T-helper 2 cell treated with Interferon-gamma antibody and Interleukin-4, amounts not matched to agents 5 μg/mL and 100 μg/mL, for 36 hours (primary cell): ENCODE data around the gene SLC46A2.

ENCODE experiments used
- DNase-seq: peaks from one replicate; pipeline ENCODE4 v3.0.0; 2021; ENCODE audit warnings: low spot score
- H3K27ac Mint-ChIP-seq: one replicate; pipeline ENCODE4 v1.8.0; 2021; ENCODE audit warnings: mild to moderate bottlenecking, mixed read lengths
- H3K27me3 Mint-ChIP-seq: one replicate; pipeline ENCODE4 v1.8.0; 2021; ENCODE audit warnings: low read depth, mixed read lengths
- H3K36me3 Mint-ChIP-seq: one replicate; pipeline ENCODE4 v1.8.0; 2021; ENCODE audit warnings: low read depth, mixed read lengths
- H3K4me1 Mint-ChIP-seq: one replicate; pipeline ENCODE4 v1.8.0; 2021; ENCODE audit warnings: low read depth, mixed read lengths
- H3K4me3 Mint-ChIP-seq: one replicate; pipeline ENCODE4 v1.8.0; 2022; ENCODE audit warnings: mild to moderate bottlenecking, moderate library complexity, mixed read lengths
- H3K9me3 Mint-ChIP-seq: one replicate; pipeline ENCODE4 v1.8.0; 2021; ENCODE audit warnings: mixed read lengths

Gene SLC46A2

GRCh38 chr9:112873773-112874405 lies 16.8 kb downstream of the SLC46A2 start:
- H3K27ac Mint-ChIP-seq = no peak overlapping the region

GRCh38 chr9:112872019-112872418 lies 18.7 kb downstream of the SLC46A2 start:
- no peaks in the 10 kb centered on the region for H3K27me3 Mint-ChIP-seq
- H3K36me3 Mint-ChIP-seq = no peaks in the 10 kb centered on the region
- no peak overlapping the region for H3K27ac Mint-ChIP-seq
- DNase-seq = no peak
- no peak overlapping the region for H3K4me3 Mint-ChIP-seq
- H3K4me1 Mint-ChIP-seq = no peaks in the 10 kb centered on the region
- H3K9me3 Mint-ChIP-seq = no peaks in the 10 kb centered on the region

More at GRCh38 chr9:112873773-112874405, 16.8 kb downstream of the SLC46A2 start:
- Mint-ChIP-seq H3K4me3 (no peak overlapping the region), H3K27me3 (no peaks in the 10 kb centered on the region), H3K4me1 (no peaks in the 10 kb centered on the region), H3K36me3 (no peaks in the 10 kb centered on the region), H3K9me3 (no peaks in the 10 kb centered on the region)
- no peak for DNase-seq

GRCh38 chr9:112870556-112870955 lies 20.1 kb downstream of the SLC46A2 start:
- no peaks in the 10 kb centered on the region for H3K27me3 Mint-ChIP-seq
- no peak overlapping the region for H3K27ac Mint-ChIP-seq
- no peaks in the 10 kb centered on the region for H3K36me3 Mint-ChIP-seq
- DNase-seq = no peak
- H3K4me3 Mint-ChIP-seq = no peak overlapping the region
- no peaks in the 10 kb centered on the region for H3K9me3 Mint-ChIP-seq
- no peaks in the 10 kb centered on the region for H3K4me1 Mint-ChIP-seq

- DNase-seq = no peak
- Mint-ChIP-seq H3K36me3 (no peaks in the 10 kb centered on the region), H3K4me1 (no peaks in the 10 kb centered on the region), H3K9me3 (no peaks in the 10 kb centered on the region), H3K27ac (no peak overlapping the region), H3K27me3 (no peaks in the 10 kb centered on the region), H3K4me3 (no peak overlapping the region)
These were observed 20.8 kb downstream of the SLC46A2 start for GRCh38 chr9:112869917-112870316.

- Mint-ChIP-seq H3K4me3 (no peak overlapping the region), H3K36me3 (no peaks in the 10 kb centered on the region), H3K9me3 (no peaks in the 10 kb centered on the region), H3K27ac (no peak overlapping the region), H3K4me1 (no peaks in the 10 kb centered on the region), H3K27me3 (no peaks in the 10 kb centered on the region)
- no peak for DNase-seq
These were observed 21.6 kb downstream of the SLC46A2 start for GRCh38 chr9:112869041-112869529.

- no peak for DNase-seq
- Mint-ChIP-seq H3K9me3 (no peaks in the 10 kb centered on the region), H3K27ac (no peak overlapping the region), H3K27me3 (no peaks in the 10 kb centered on the region), H3K36me3 (no peaks in the 10 kb centered on the region), H3K4me3 (no peak overlapping the region), H3K4me1 (peaks cover 2% of the 10 kb centered on the region)
These were observed 22.2 kb downstream of the SLC46A2 start for GRCh38 chr9:112868461-112868860.

GRCh38 chr9:112867275-112867991 lies 23.2 kb downstream of the SLC46A2 start:
- Mint-ChIP-seq H3K9me3 (no peaks in the 10 kb centered on the region), H3K27me3 (no peaks in the 10 kb centered on the region), H3K4me1 (peaks cover 7% of the 10 kb centered on the region), H3K27ac (no peak overlapping the region), H3K4me3 (no peak overlapping the region), H3K36me3 (no peaks in the 10 kb centered on the region)
- peak; percentile 8 for DNase-seq

- Mint-ChIP-seq H3K9me3 (no peaks in the 10 kb centered on the region), H3K36me3 (no peaks in the 10 kb centered on the region), H3K4me1 (peaks cover 9% of the 10 kb centered on the region), H3K27me3 (no peaks in the 10 kb centered on the region), H3K27ac (no peak overlapping the region), H3K4me3 (no peak overlapping the region)
- DNase-seq = no peak
These were observed 23.9 kb downstream of the SLC46A2 start for GRCh38 chr9:112866662-112867274.

- no peak overlapping the region for H3K4me3 Mint-ChIP-seq
- no peak overlapping the region for H3K27ac Mint-ChIP-seq
- H3K4me1 Mint-ChIP-seq = peaks cover 9% of the 10 kb centered on the region
- no peaks in the 10 kb centered on the region for H3K27me3 Mint-ChIP-seq
- H3K9me3 Mint-ChIP-seq = no peaks in the 10 kb centered on the region
- no peaks in the 10 kb centered on the region for H3K36me3 Mint-ChIP-seq
- DNase-seq = no peak
These were observed 25.7 kb downstream of the SLC46A2 start for GRCh38 chr9:112864982-112865381.

- Mint-ChIP-seq H3K36me3 (no peaks in the 10 kb centered on the region), H3K9me3 (no peaks in the 10 kb centered on the region), H3K27me3 (no peaks in the 10 kb centered on the region), H3K4me1 (peaks cover 9% of the 10 kb centered on the region), H3K4me3 (no peak overlapping the region), H3K27ac (no peak overlapping the region)
- DNase-seq = no peak
These were observed 26.3 kb downstream of the SLC46A2 start for GRCh38 chr9:112864403-112864802.

- peaks cover 9% of the 10 kb centered on the region for H3K4me1 Mint-ChIP-seq
- H3K27me3 Mint-ChIP-seq = no peaks in the 10 kb centered on the region
- H3K27ac Mint-ChIP-seq = no peak overlapping the region
These were observed 26.9 kb downstream of the SLC46A2 start for GRCh38 chr9:112863746-112864145.

GRCh38 chr9:112863214-112863613 lies 27.5 kb downstream of the SLC46A2 start:
- H3K4me3 Mint-ChIP-seq = no peak overlapping the region
- peaks cover 9% of the 10 kb centered on the region for H3K4me1 Mint-ChIP-seq
- H3K9me3 Mint-ChIP-seq = no peaks in the 10 kb centered on the region
- H3K27ac Mint-ChIP-seq = no peak overlapping the region
- DNase-seq = no peak
- no peaks in the 10 kb centered on the region for H3K27me3 Mint-ChIP-seq
- H3K36me3 Mint-ChIP-seq = no peaks in the 10 kb centered on the region

More at GRCh38 chr9:112863746-112864145, 26.9 kb downstream of the SLC46A2 start:
- Mint-ChIP-seq H3K4me3 (no peak overlapping the region), H3K36me3 (no peaks in the 10 kb centered on the region), H3K9me3 (no peaks in the 10 kb centered on the region)
- no peak for DNase-seq

- no peak overlapping the region for H3K27ac Mint-ChIP-seq
- peaks cover 9% of the 10 kb centered on the region for H3K4me1 Mint-ChIP-seq
- DNase-seq = no peak
- no peaks in the 10 kb centered on the region for H3K9me3 Mint-ChIP-seq
- H3K36me3 Mint-ChIP-seq = no peaks in the 10 kb centered on the region
- no peak overlapping the region for H3K4me3 Mint-ChIP-seq
- H3K27me3 Mint-ChIP-seq = no peaks in the 10 kb centered on the region
These were observed 28.8 kb downstream of the SLC46A2 start for GRCh38 chr9:112861638-112862555.
